ENCODE measurements around the gene RBM4.

The RBM4 gene

DNA sequence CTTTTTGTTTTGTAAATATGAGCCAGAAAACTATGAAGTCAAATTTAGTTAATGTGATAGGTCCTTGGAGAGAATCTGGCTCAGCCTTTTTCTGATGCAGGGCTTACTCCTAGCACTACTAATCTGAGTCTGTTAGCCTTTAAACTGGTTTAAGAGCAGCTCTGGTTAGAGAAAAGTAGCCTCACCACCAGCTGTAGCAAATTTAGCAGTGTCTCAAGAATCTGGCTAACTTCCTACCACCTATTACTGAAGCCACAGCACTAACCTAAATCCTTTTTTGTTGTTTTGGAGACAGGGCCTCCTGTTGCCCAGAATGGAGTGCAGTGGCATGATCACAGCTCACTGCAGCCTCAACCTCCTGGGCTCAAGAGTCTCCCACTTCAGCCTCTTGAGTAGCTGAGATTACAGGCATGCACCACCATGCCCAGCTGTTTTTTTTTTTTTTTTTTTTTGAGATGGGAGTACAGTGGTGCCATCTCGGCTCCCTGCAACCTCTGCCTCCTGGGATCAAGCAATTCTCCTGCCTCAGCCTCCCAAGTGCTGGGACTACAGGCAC is 25.3 kb downstream of the RBM4 start:
- DNase-seq: no peak

DNA sequence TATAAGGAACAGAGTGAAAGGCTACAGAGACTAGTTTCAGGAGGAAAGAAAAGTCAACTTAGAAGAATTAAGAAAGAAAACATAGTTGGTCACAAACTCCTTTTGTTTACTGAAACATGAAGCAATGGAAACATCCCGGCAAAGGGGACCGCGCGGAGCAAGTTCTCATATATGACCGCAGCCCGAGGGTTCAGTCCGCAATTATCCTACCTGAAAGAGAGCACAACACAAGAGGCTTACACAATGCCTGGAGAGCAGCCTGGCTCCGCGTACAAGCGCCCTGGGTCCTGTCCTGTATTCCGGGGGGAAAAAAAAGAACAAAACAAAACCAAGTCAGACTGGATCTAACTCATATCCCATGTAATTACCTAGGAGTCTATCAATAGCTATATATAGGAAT is 26.9 kb downstream of the RBM4 start:
- no peak for DNase-seq

DNA sequence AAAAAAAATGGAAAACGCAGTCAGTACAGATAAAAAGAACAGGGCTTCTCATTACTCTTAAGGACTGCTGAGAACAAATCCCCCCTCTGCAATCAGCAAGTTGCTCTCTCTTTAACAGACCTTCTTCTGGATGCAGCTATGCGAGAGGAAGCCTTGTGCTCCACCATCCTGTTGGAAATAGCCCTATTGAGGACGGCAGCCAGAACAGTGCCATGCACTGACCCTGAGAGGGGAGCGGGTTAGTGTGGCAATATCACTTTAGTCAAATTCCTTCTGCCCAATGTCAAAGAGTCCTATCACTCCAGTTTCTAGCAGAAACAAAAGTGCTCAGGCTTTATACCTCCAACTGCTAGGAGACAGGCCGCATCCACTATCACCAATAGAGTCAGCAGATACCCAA is 32.3 kb downstream of the RBM4 start:
- no peak for DNase-seq

DNA sequence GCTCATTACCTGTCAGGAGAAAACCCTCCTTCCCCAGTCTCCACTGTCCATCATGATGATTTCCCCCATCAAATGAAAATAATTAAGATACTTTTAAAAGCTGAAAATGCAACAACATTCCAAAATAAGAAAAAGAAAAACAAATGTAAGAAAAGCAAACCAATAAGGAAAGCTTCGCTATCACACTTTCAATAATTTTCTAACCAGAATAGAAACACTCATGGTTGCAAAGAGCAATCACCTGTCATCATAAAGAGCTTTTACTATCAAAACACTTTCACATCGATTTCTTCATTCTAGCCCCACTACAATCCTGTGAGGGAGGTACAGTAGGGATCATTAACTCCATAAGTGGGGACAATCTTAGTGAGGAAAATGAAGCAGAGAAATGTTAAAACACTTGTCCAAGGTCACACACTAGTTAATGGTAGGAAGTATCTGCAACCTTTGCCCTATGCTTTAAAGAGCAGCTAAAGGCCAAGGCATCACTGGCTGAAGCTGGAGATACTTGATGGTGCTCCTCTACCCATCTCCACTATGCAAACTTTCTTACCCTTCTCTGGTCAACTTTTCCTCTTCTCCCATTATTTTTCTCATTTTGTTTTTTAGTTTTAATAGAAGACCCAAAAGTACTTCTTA is 36.6 kb downstream of the RBM4 start:
- DNase-seq: no peak

DNA sequence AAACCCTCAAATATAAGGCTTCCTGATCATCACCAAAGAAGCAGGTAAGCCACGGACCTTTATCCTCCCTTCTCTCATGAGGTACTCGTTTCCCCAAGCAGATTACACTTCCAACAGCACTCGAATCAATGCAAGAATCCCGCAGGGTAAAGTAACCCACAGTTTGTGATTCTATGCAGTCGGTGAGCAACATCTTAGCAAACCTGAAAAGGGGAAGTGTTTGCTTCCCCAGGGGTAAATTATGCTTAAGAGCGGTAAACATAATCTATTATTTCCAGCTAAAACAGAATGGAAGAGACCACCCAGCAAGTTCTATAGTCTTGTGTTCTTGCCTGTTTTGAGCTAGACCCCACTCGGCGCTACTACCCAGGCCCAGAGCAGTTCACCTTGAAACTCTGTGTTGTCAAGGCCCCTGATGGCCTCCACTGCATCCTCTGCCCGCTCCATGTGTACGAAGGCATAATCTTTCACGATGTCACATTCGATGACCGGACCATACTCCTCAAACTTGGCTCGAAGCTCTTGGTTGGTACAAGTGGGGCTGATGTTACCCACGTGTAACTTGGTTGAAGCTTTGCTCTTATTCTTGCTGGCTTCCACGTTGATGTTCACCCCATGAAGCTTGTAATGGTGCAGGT is 37.9 kb downstream of the RBM4 start:
- no peak for DNase-seq

DNA sequence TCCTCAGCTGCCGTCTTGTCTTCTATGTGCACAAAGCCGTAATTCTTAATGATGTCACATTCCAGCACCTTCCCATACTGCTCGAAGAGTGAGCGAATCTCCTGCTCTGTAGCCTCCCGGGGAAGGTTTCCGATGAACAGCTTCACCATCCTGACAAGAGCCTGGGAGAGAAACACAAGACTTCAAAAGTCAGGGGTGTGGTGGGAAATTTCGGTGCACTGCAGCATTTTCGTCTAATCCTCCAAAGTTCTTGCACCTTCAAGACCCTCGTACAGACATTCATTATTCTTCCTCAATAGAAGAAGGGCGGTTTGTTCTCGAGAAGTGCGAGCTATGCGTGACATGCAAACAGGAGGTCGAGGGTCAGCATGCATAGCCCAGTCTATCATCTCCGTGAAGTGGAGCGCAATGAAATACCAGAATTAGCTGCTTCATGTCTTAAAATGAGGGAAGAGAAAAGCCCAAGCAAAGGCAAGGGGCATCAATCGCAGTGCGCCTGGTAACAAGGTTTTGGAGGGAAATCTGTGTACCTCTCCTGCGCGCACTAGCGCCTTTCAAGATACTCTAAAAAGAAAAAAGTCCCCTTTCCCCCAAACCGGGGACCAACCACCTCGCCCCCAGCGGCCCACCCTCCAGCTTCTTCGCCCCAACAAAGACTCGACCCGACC is 38.6 kb downstream of the RBM4 start:
- no peak for DNase-seq

DNA sequence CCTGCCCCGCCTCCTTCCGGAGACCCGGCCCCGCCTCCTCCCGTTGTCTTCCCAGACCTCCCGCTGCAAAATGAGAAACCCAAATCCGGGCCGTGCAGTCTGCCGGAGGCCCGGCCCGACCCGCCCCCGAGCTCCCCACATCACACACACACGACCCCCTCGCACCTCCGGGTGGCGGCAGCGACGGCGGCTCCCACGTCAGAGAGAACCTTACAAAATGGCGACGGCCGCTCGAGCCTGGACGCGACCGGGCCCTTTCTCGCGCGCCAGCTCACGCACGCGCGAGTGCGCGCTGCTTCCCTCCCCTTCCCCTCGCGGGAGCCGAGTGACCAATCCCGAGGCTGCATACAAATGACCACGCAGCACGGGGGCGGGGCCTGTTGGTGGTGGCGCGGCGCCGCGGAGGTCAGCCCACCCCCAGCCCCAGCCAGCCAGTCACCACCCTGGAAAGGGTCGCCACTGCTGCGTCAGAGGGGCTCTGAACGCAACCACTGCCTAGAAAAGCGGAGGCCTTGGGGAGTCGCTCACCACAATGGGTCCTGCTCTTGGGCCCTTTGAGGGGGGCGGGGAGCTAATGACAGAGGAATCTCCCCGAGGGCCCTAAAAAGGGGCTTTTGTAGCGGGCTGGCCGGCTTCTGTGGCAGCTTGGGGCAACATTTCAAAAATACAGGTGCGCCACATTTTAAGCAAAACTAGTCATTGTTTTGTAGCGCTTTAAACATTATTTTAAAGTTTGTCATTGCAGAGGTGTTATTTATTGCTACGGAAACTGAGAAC is 39.3 kb downstream of the RBM4 start, which contains the start of gene RBM4B:
TSS of gene RBM4B (minus strand) at position 289 of the 777 bp plus-strand sequence. CDS start 808 bp downstream, outside the sequence.
- peak; percentile 98 for DNase-seq

- no peak for DNase-seq
Observed at GRCh38 chr11:66680966-66681645, 42.6 kb downstream of the RBM4 start.

DNA sequence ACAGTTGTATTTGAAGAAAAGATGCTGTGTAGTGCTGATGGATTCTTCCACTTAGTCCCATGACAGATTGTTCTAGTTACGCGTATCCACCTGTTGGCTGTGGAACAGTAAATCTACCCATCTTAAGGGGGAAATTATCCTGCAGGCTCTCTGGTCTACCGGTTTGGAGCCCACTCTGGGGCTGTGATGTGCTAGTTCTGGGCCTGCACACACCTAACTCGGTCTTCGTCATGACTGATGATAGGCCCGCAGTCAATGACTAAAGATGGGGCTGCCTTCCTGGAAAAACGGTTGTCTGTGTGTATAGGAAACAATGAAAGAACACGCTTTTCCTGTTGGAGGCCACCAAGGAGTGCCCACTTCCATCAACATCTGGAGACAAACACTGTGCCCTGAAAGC is 45.4 kb downstream of the RBM4 start:
- DNase-seq: no peak

DNA sequence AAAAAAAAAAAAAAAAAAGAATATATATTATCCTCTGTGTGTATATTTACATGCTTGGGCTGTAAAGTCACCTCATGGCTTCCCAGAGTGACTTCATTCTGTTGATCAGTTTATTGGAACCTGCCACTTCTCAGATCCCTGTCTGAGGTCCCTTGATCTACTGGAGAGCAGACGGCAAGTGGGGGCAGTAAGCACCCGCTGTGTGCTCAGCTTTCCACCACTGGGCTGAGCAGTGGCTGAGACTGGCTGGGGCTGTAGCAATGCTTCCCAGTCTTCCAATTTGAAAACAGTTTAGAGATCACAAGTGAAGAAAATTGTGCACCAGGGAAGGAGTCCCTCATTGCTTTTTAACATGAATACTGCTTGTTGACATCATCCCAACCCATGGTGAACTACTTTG is 46.1 kb downstream of the RBM4 start:
- no peak for DNase-seq

- DNase-seq: peak; percentile 37
Observed at GRCh38 chr11:66685276-66686099, 47.0 kb downstream of the RBM4 start.

GRCh38 chr11:66686100-66686785 is 47.7 kb downstream of the RBM4 start:
- no peak for DNase-seq

GRCh38 chr11:66686801-66687750 is 48.6 kb downstream of the RBM4 start:
- DNase-seq: no peak

DNA sequence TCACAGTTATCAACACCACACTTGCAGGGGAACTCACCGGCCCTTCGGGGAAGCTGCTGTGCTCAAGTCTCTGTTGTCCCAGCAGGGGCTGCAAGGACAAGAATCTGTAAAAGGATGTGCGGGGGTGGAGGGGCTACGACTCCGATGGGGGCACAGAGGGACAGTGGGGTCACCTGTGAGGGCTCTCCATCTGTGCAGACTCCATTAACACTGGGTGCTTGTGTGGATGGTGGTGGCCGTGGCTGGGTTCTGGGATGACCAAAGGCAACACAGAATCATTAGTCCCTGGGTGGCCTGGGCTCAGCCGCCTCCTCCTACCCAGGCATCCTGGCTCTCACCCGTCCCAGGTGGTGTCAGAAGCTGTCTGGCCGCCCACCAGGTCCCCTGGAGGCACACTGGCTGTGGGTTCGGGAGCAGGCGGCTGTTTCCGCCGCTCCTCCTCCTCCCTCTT is 49.4 kb downstream of the RBM4 start:
- no peak for DNase-seq

DNA sequence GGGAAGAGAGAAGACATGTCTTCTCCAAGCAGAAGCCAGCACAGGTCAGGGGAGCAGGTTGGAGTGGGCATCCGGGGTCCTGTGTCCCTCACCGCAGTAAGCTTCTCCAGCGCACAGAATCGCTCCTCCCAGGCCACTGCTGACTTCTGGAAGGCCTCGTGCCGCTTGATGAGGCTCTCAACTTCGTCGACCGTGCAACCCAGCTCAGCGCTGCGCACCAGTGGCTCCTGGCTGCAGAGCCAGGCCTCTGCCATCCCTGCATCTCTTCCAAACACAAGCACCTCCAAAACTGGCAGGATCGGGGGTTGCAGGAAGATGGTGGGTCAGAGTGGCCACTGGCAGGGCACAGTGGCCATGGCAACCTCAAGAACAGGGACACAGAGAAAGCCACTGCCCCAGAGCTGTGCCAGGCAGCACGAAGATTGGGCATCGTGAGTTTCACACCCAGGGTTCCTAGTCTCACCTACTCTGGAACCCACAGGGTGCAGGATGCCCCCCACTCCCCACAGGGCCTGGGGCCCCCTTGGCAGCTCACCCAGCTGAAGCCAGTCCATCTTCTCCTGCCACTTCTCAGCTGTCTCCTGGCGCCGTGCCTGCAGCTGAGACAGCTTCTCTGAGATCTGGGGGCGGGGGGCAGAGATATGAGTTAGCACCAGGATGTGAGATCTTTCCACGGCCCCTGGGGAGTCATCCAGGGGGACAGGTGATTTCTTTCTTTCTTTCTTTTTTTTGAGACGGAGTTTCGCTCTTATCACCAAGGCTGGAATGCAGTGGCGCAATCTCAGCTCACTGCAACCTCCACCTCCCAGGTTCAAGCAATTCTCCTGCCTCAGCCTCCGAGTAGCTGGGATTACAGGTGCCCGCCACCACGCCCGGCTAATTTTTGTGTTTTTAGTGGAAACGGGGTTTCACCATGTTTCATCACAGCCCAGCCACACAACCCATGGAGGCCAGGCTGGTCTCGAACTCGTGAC is 50.3 kb downstream of the RBM4 start:
- DNase-seq: no peak

DNA sequence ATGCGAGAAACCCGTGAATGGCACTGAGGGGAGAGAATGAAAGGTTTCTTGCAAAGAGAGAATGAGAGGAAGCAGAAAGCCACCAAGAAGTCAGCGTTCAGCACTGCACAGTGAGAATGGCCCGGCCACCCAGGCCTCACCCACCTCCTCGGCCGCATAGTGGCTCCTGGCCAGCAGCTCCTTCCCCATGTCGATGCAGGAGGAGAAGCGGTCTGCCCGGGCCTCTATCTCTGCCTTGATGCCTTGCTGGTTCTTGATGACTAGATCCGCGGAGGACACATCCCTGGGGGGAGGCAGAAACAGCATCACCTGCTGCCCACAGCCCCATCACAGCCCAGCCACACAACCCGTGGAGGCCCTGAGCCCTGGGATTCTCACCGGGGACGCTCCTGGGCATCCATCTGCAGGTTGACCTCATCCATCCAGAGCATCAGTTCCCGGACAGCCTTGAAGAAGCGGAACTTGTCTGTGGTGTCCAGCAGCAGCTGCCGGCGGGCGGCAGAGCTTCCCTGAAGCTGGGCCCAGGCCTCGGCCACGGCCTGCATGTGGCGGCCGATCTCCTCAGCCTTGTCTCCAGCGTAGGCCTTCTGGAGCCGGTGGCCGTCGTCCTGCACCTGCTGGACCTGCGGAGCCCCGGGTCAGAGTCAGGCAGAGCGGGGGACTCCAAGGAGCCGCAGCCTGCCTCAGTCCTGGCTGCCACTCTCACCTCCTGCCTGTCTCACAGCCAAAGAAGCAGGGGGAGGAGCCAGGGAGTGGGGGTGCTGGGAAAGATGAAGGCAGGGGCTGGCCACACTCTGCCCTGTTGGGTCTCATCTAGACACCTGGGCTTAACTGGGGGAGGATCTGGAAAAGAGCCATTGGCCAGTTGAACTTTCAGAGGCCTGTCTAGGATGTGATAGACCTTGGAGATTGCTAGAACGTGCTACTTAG is 51.4 kb downstream of the RBM4 start:
- DNase-seq: no peak

GRCh38 chr11:66691311-66691980 is 52.9 kb downstream of the RBM4 start:
- DNase-seq: no peak

Data from NCI-H1105 (cell line).